Naive thymus-derived CD4-positive, alpha-beta T cell (primary cell): ENCODE measurements around the gene TCEAL7. TPM values are rescaled to one million over a fixed set of nuclear protein-coding genes. Genes with fewer than 3 reads are reported as not detected.
"Not testable (repeated sequence)": the region's sequence is repeated elsewhere in the genome, so short reads cannot be mapped to it uniquely, and the experiment has no call there.

Source experiments
- ATAC-seq: fragments of 150-1000 bp; cut with Tn5 transposase; 2 replicates; pipeline ENCODE4 v1.10.0; 2021; ENCODE audit warnings: mild to moderate bottlenecking, moderate library complexity
- CTCF ChIA-PET: fragments of 350-600 bp; sonication (Branson Sonifier 250); formaldehyde crosslinking; loops from one replicate; lab custom pipeline; 2021; ENCODE audit warnings: antibody characterized with exemption; lab: Charles Lee
- POLR2A ChIA-PET: fragments of 350-600 bp; sonication (Branson Sonifier 250); formaldehyde crosslinking; loops from one replicate; lab custom pipeline; 2021; ENCODE audit warnings: antibody characterized with exemption, inconsistent platforms; lab: Charles Lee
- DNase-seq, 9 donors: peaks; one replicate each; pipeline versions ENCODE4 v3.0.0 to v3.0.0-alpha.2; 2020 to 2022; ENCODE audit warnings: mixed read lengths in 1 of 9
- H3K27ac ChIP-seq: one replicate; pipeline ENCODE4 v1.7.0; 2013; ENCODE audit warnings: mild to moderate bottlenecking, low read depth, low read length, moderate library complexity
- H3K27me3 ChIP-seq, 2 donors: one replicate each; pipeline ENCODE4 v1.7.0; 2013; ENCODE audit warnings: low read length in 2 of 2, mild to moderate bottlenecking in 2 of 2, moderate library complexity in 2 of 2; ENCODE audit not compliant: control insufficient read depth in 2 of 2, insufficient read depth in 2 of 2
- H3K36me3 ChIP-seq, 3 experiments: 1 replicate in 2 of 3; 2 replicates in 1 of 3; pipeline ENCODE4 v1.7.0; 2013; ENCODE audit warnings: low read length in 3 of 3, mild to moderate bottlenecking in 3 of 3, moderate library complexity in 1 of 3; ENCODE audit not compliant: insufficient read depth in 3 of 3, control insufficient read depth in 2 of 3
- H3K4me1 ChIP-seq, 2 donors: one replicate each; pipeline ENCODE4 v1.7.0; 2013; ENCODE audit warnings: low read length in 2 of 2, mild to moderate bottlenecking in 2 of 2, moderate library complexity in 1 of 2; ENCODE audit not compliant: control insufficient read depth in 2 of 2, insufficient read depth in 2 of 2
- H3K4me3 ChIP-seq: 2 replicates; pipeline ENCODE4 v1.7.0; 2013; ENCODE audit warnings: mild to moderate bottlenecking, low read length
- H3K9me3 ChIP-seq, 3 experiments: 1 replicate in 2 of 3; 2 replicates in 1 of 3; pipeline ENCODE4 v1.7.0; 2013; ENCODE audit warnings: low read length in 3 of 3; ENCODE audit not compliant: control insufficient read depth in 2 of 3
- H3K27ac Mint-ChIP-seq, 9 donors: one replicate each; pipeline ENCODE4 v1.8.0; 2020 to 2022; ENCODE audit warnings: mixed read lengths in 9 of 9, mild to moderate bottlenecking in 8 of 9, moderate library complexity in 5 of 9, inconsistent platforms in 2 of 9
- H3K27me3 Mint-ChIP-seq, 5 donors: one replicate each; pipeline ENCODE4 v1.8.0; 2021 to 2022; ENCODE audit warnings: mixed read lengths in 5 of 5, mild to moderate bottlenecking in 1 of 5
- H3K36me3 Mint-ChIP-seq, 5 donors: one replicate each; pipeline ENCODE4 v1.8.0; 2020 to 2022; ENCODE audit warnings: mixed read lengths in 5 of 5, mild to moderate bottlenecking in 3 of 5, inconsistent platforms in 1 of 5
- H3K4me1 Mint-ChIP-seq, 7 donors: one replicate each; pipeline ENCODE4 v1.8.0; 2020 to 2022; ENCODE audit warnings: mixed read lengths in 7 of 7, mild to moderate bottlenecking in 3 of 7, inconsistent platforms in 1 of 7
- H3K4me3 Mint-ChIP-seq, 10 donors: one replicate each; pipeline ENCODE4 v1.8.0; 2020 to 2022; ENCODE audit warnings: mild to moderate bottlenecking in 10 of 10, mixed read lengths in 10 of 10, moderate library complexity in 6 of 10, inconsistent platforms in 2 of 10
- H3K9me3 Mint-ChIP-seq, 11 donors: one replicate each; pipeline ENCODE4 v1.8.0; 2020 to 2022; ENCODE audit warnings: mixed read lengths in 11 of 11, mild to moderate bottlenecking in 4 of 11, inconsistent platforms in 1 of 11, moderate library complexity in 1 of 11
- intact Hi-C, 2 donors: fragments of 100-400 bp; cut with micrococcal nuclease; formaldehyde crosslinking; loops; one replicate each; pipeline ENCODE4 v1.15.1; 2023
- polyA plus RNA-seq, 2 donors: library from polyadenylated mRNA; unstranded; fragments of 300-500 nt; fragmentation: Illumina TruSeq; gene quantifications; one replicate each; pipeline ENCODE4 v1.2.3, GENCODE V29; 2021
- total RNA-seq, 6 experiments: library from RNA in 5 of 6; stranded (reverse) in 5 of 6; gene quantifications; 1 replicate in 5 of 6; 2 replicates in 1 of 6; pipeline ENCODE4 v1.2.3 and lab custom pipeline; 2021 to 2026

Gene TCEAL7, protein sequence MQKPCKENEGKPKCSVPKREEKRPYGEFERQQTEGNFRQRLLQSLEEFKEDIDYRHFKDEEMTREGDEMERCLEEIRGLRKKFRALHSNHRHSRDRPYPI
- total RNA-seq (not detected), polyA plus RNA-seq (not detected), total RNA-seq (lab: John Stamatoyannopoulos, UW) (not detected)

GRCh38 chrX:103329991-103330390, at the start of gene TCEAL7:
TSS of gene TCEAL7 (plus strand) at chrX:103330239. CDS start at chrX:103331404, 1,165 bp downstream.
- no peak for ATAC-seq
- intact Hi-C loops = no loop called here
- no peak within 1 kb of the TSS for H3K27ac Mint-ChIP-seq
- ChIA-PET CTCF (no interaction called here), POLR2A (no interaction called here)
- H3K4me3 Mint-ChIP-seq = peak within 1 kb of the TSS in 1 of 10 donors; percentile 32
- H3K27me3 Mint-ChIP-seq = peaks cover 18 to 26% (median 19%) of the 10 kb centered on the region in 5 donors
- H3K36me3 Mint-ChIP-seq = no peaks in the 10 kb centered on the region
- no peaks in the 10 kb centered on the region for H3K4me1 ChIP-seq
- DNase-seq = no peak
- H3K36me3 ChIP-seq = no peaks in the 10 kb centered on the region
- no peaks in the 10 kb centered on the region for H3K9me3 ChIP-seq
- H3K4me3 ChIP-seq = no peak within 1 kb of the TSS
- H3K4me1 Mint-ChIP-seq = peaks cover 0 to 6% (median 0%) of the 10 kb centered on the region in 7 donors
- no peak within 1 kb of the TSS for H3K27ac ChIP-seq
- H3K9me3 Mint-ChIP-seq = no peaks in the 10 kb centered on the region
- no peaks in the 10 kb centered on the region for H3K27me3 ChIP-seq

GRCh38 chrX:103293118-103293517, 36.9 kb upstream of the TCEAL7 start:
- DNase-seq = no peak
- ChIA-PET CTCF (no interaction called here), POLR2A (no interaction called here)
- no peaks in the 10 kb centered on the region for H3K4me1 ChIP-seq
- no peaks in the 10 kb centered on the region for H3K36me3 Mint-ChIP-seq
- ATAC-seq = no peak
- intact Hi-C loops = no loop called here
- H3K4me3 ChIP-seq = no peak overlapping the region
- H3K27me3 Mint-ChIP-seq = peaks cover 0 to 9% (median 4%) of the 10 kb centered on the region in 5 donors
- no peaks in the 10 kb centered on the region for H3K27me3 ChIP-seq
- H3K4me1 Mint-ChIP-seq = no peaks in the 10 kb centered on the region
- H3K9me3 ChIP-seq = no peaks in the 10 kb centered on the region
- H3K27ac ChIP-seq = no peak overlapping the region
- H3K27ac Mint-ChIP-seq = no peak overlapping the region
- H3K4me3 Mint-ChIP-seq = no peak overlapping the region
- H3K9me3 Mint-ChIP-seq = peaks cover 0 to 4% (median 0%) of the 10 kb centered on the region in 11 donors
- H3K36me3 ChIP-seq = no peaks in the 10 kb centered on the region

DNA sequence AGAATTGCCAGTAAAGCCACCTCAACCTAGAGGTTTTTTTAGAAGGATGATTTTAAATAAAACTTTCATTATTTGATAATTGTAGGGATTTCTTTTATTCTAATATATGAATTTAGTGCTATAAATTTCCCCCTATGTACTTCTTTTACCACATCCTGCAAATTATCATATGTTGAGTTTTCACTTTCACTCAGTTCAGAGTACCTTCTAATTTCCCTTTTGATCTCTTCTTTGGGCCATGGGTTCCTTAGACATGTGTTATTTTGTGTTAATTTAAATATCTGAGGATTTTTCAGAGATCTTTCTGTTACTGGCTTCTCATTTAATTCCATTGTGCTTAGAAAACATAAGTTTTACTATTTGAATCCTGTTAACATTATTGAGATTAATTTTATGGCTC, 25.3 kb upstream of the TCEAL7 start:
- no peaks in the 10 kb centered on the region for H3K4me1 ChIP-seq
- H3K36me3 ChIP-seq = no peaks in the 10 kb centered on the region
- H3K4me1 Mint-ChIP-seq = peaks cover 2 to 11% (median 8%) of the 10 kb centered on the region in 7 donors
- H3K27ac Mint-ChIP-seq = no peak overlapping the region
- peaks cover 0 to 2% (median 0%) of the 10 kb centered on the region in 11 donors for H3K9me3 Mint-ChIP-seq
- H3K27me3 ChIP-seq = no peaks in the 10 kb centered on the region
- POLR2A ChIA-PET = no interaction called here
- no peaks in the 10 kb centered on the region for H3K27me3 Mint-ChIP-seq
- intact Hi-C loops = loop anchor here in 1 of 2 donors (5.0 kb wide), 1 partner anchor 47 kb away; the partner anchor contains the start of gene TCEAL8
- peaks cover 0 to 3% (median 0%) of the 10 kb centered on the region in 5 donors for H3K36me3 Mint-ChIP-seq
- H3K4me3 Mint-ChIP-seq = no peak overlapping the region
- CTCF ChIA-PET = no interaction called here
- no peak overlapping the region for H3K27ac ChIP-seq
- DNase-seq = peak in 2 of 9 donors; percentile 1 to 6
- H3K4me3 ChIP-seq = no peak overlapping the region
- no peak for ATAC-seq
- H3K9me3 ChIP-seq = no peaks in the 10 kb centered on the region

DNA sequence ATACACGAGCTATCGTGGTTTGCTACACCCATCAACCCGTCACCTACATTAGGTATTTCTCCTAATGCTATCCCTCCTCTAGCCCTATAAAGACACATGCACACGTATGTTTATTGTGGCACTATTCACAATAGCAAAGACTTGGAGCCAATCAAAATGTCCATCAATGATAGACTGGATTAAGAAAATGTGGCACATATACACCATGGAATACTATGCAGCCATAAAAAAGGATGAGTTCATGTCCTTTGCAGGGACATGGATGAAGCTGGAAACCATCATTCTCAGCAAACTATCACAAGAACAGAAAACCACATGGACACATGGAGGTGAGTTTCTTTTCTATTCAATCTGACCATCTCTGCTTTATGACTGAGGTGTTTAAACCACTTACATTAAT, 24.4 kb upstream of the TCEAL7 start:
- H3K9me3 ChIP-seq, DNase-seq, H3K4me3 ChIP-seq, H3K36me3 ChIP-seq, H3K27me3 Mint-ChIP-seq, ATAC-seq, H3K27me3 ChIP-seq, H3K4me1 ChIP-seq, H3K4me3 Mint-ChIP-seq, H3K9me3 Mint-ChIP-seq, H3K36me3 Mint-ChIP-seq, H3K27ac Mint-ChIP-seq, H3K27ac ChIP-seq, POLR2A ChIA-PET, CTCF ChIA-PET: not testable (repeated sequence)
- peaks cover 3 to 14% (median 11%) of the 10 kb centered on the region in 7 donors for H3K4me1 Mint-ChIP-seq
- intact Hi-C loops = loop anchor here in 1 of 2 donors (5.0 kb wide), 1 partner anchor 48 kb away; the partner anchor contains the start of gene TCEAL8

DNA sequence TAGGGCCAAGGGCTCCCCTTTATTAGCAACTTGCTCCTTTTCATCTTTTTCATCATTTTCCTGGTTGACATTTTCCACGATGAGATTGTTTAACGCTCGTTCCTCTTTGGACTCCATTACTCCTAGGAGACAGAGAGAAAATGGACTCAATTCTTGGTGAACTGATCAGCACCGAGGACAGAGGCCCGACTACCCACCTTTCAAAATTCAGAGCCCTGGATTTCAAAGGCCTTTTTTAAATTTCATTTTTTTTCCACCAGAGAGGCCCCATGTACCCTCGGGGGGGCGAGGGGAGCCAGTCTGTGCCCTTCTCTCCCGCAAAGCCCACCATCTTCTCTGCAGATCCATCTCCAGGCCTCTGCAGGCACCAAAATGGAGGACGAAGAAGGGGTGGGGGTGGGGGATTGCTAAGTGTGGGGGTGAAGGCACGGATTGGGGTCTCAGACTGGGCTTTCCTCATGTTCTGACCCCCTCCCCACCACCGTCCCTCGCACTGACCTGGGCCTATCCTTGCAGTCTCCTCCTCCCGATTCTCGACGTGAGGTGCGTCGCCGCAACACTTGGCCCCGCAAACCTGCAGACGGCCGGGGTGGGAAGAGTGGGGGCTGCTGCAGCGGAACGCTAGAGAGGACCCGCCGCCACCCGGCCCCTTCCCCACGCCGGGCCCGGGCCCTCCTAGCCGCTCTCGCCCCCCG, 20.0 kb upstream of the TCEAL7 start:
- Histone ChIP-seq H3K4me1 (no peaks in the 10 kb centered on the region), H3K4me3 (peak overlapping the region; percentile 78), H3K27ac (peak overlapping the region; percentile 87), H3K36me3 (no peaks in the 10 kb centered on the region), H3K27me3 (no peaks in the 10 kb centered on the region), H3K9me3 (no peaks in the 10 kb centered on the region)
- ChIA-PET CTCF (no interaction called here), POLR2A (no interaction called here)
- intact Hi-C loops = loop anchor here (1.0 to 10.0 kb wide), 6 partner anchors 53 to 847 kb away; partner anchors contain the start of genes BEX4 (in 2 of the 2), SLC25A53 (in 2 of the 2), MORF4L2 (in 1 of the 2) and TCEAL8 (in 1 of the 2)
- Mint-ChIP-seq H3K36me3 (peaks cover 0 to 3% (median 0%) of the 10 kb centered on the region in 5 donors), H3K27me3 (no peaks in the 10 kb centered on the region), H3K27ac (peak overlapping the region in 3 of 9 donors; percentile 27 to 55 (median 49)), H3K9me3 (peaks cover 0 to 2% (median 0%) of the 10 kb centered on the region in 11 donors), H3K4me1 (peaks cover under 1 to 9% (median 6%) of the 10 kb centered on the region in 7 donors), H3K4me3 (peak overlapping the region in 9 of 10 donors; percentile 39 to 89 (median 69))
- ATAC-seq = no peak
- peak in 4 of 9 donors; percentile 2 to 17 (median 6) for DNase-seq

GRCh38 chrX:103310555-103311398, 19.3 kb upstream of the TCEAL7 start, which contains the start of gene BEX2:
TSS of gene BEX2 (minus strand) at chrX:103310990. CDS start at chrX:103309976, 1,014 bp downstream.
- Mint-ChIP-seq H3K9me3 (peaks cover 0 to 2% (median 0%) of the 10 kb centered on the region in 11 donors), H3K36me3 (peaks cover 0 to 3% (median 0%) of the 10 kb centered on the region in 5 donors), H3K27me3 (no peaks in the 10 kb centered on the region), H3K4me1 (peaks cover 0 to 8% (median 6%) of the 10 kb centered on the region in 7 donors), H3K27ac (peak within 1 kb of the TSS; percentile 49 to 92 (median 82)), H3K4me3 (peak within 1 kb of the TSS; percentile 69 to 89 (median 81))
- H3K27ac ChIP-seq = peak within 1 kb of the TSS; percentile 87
- H3K36me3 ChIP-seq = no peaks in the 10 kb centered on the region
- DNase-seq = peak; percentile 64 to 87 (median 83)
- H3K9me3 ChIP-seq = no peaks in the 10 kb centered on the region
- H3K27me3 ChIP-seq = no peaks in the 10 kb centered on the region
- H3K4me3 ChIP-seq = peak within 1 kb of the TSS; percentile 78
- no peaks in the 10 kb centered on the region for H3K4me1 ChIP-seq
- intact Hi-C loops = loop anchor here (1.0 to 10.0 kb wide), 6 partner anchors 55 to 847 kb away; partner anchors contain the start of genes BEX4 (in 2 of the 2), SLC25A53 (in 2 of the 2), MORF4L2 (in 1 of the 2) and TCEAL8 (in 1 of the 2)
- peak; percentile 100 for ATAC-seq
- ChIA-PET POLR2A (interaction anchor here (0.6 to 1.4 kb wide), 2 partner anchors 13 to 33 kb away, joined by 3 to 5 read pairs; no protein-coding TSS in a partner anchor), CTCF (no interaction called here)
